Spleen (tissue), 11 donors: ENCODE results near the gene COLGALT1. TPM values are rescaled to one million over a fixed set of nuclear protein-coding genes. Genes with fewer than 3 reads are reported as not detected.

Experiments
- DNase-seq: peaks from one replicate; pipeline ENCODE4 v3.0.0-alpha.2; 2020
- H3K27ac ChIP-seq, 8 donors: fragments of 200-600 bp; sonication (generic) in 7 of 8; 1 replicate in 4 of 8; 2 replicates in 4 of 8; pipeline versions ENCODE4 v1.5.0 to v1.8.0; 2016 to 2021; ENCODE audit warnings: inconsistent platforms in 4 of 8, mild to moderate bottlenecking in 4 of 8, moderate library complexity in 1 of 8
- H3K27me3 ChIP-seq, 7 donors: fragments of 200-600 bp; sonication (generic) in 6 of 7; replicated peaks in 1 of 7; 1 replicate in 4 of 7; 2 replicates in 3 of 7; pipeline versions ENCODE4 v1.5.0 to v1.8.0; 2016 to 2021; ENCODE audit warnings: inconsistent platforms in 3 of 7, mild to moderate bottlenecking in 1 of 7
- H3K36me3 ChIP-seq, 6 donors: fragments of 200-600 bp; sonication (generic) in 5 of 6; 1 replicate in 4 of 6; 2 replicates in 2 of 6; pipeline versions ENCODE4 v1.5.0 to v1.8.0; 2016 to 2021; ENCODE audit warnings: inconsistent platforms in 2 of 6
- H3K4me1 ChIP-seq, 6 donors: fragments of 200-600 bp; sonication (generic) in 5 of 6; 1 replicate in 3 of 6; 2 replicates in 3 of 6; pipeline versions ENCODE4 v1.5.0 to v1.8.0; 2016 to 2021; ENCODE audit warnings: inconsistent platforms in 3 of 6
- H3K4me3 ChIP-seq, 8 donors: fragments of 200-600 bp; sonication (generic) in 7 of 8; 1 replicate in 4 of 8; 2 replicates in 4 of 8; pipeline versions ENCODE4 v1.5.0 to v1.8.0; 2016 to 2021; ENCODE audit warnings: inconsistent platforms in 4 of 8, mild to moderate bottlenecking in 4 of 8, moderate library complexity in 2 of 8
- H3K9me3 ChIP-seq, 8 donors: fragments of 200-600 bp; sonication (generic) in 7 of 8; 1 replicate in 4 of 8; 2 replicates in 4 of 8; pipeline versions ENCODE4 v1.5.0 to v1.8.0; 2016 to 2021; ENCODE audit warnings: inconsistent platforms in 4 of 8
- CTCF ChIP-seq, 11 experiments: fragments of 200-600 bp in 7 of 11; fragments of 450-650 bp in 4 of 11; sonication (generic) in 4 of 11; IDR thresholded peaks in 8 of 11; conservative IDR thresholded peaks in 3 of 11; 1 replicate in 7 of 11; 2 replicates in 4 of 11; pipeline versions ENCODE4 v1.4.0 to v1.8.0; 2016 to 2021; ENCODE audit warnings: antibody characterized with exemption in 11 of 11, inconsistent platforms in 4 of 11, mild to moderate bottlenecking in 1 of 11
- POLR2A ChIP-seq, 3 donors: fragments of 450-650 bp; IDR thresholded peaks; one replicate each; pipeline ENCODE4 v1.5.1; 2017; ENCODE audit warnings: antibody characterized with exemption in 3 of 3, mild to moderate bottlenecking in 1 of 3
- POLR2AphosphoS5 ChIP-seq, 3 donors: sonication (generic); formaldehyde crosslinking; IDR thresholded peaks; one replicate each; pipeline ENCODE4 v1.5.1; 2017; ENCODE audit warnings: antibody characterized with exemption in 3 of 3
- WGBS, 5 donors: extraction: QIAGEN DNeasy Blood & Tissue Kit in 3 of 5; methylation state at CpG; one replicate each; pipeline versions ENCODE4 v1.1.5 to v1.1.7; 2013 to 2018; 5-methylcytosine and 5-hydroxymethylcytosine counted together
- intact Hi-C: fragments of 100-400 bp; cut with DNase I; formaldehyde crosslinking; loops from one replicate; pipeline ENCODE4 v1.15.0; 2023; ENCODE audit warnings: low total_unique reads
- polyA plus RNA-seq, 3 donors: library from polyadenylated mRNA; stranded (reverse); fragments of 200-250 nt; gene quantifications; one replicate each; pipeline ENCODE4 v1.2.1, GENCODE V29; 2013
- total RNA-seq, 7 donors: library from RNA; depleted of rRNA in 3 of 7; stranded (reverse); fragments of >200 nt in 3 of 7; fragmentation: NEBNext Ultra II Directional in 4 of 7; extraction: Animal tissue kit (Norgen Biotek cat#: 25700) in 4 of 7; gene quantifications; one replicate each; pipeline versions ENCODE4 v1.1.0 to v1.2.1, GENCODE V29; 2016 to 2021
- donor health status: healthy with polysubstance abuse.
- donor health status: DM: no; HTN: no; CAD: no; lungs with moderate emphysema.
- donor health status: DM: no; HTN: no; CAD: no.
- donor health status: Bipolar disorder and iron deficiency.
- donor health status: healthy.
- donor health status: DM: no; HTN: no; CAD: no.
- donor health status: DM: yes; HTN: yes; CAD: no.

Gene COLGALT1
- total and polyA plus RNA-seq, 10 donors = 52.4 to 146 (median 92.0) TPM

DNA sequence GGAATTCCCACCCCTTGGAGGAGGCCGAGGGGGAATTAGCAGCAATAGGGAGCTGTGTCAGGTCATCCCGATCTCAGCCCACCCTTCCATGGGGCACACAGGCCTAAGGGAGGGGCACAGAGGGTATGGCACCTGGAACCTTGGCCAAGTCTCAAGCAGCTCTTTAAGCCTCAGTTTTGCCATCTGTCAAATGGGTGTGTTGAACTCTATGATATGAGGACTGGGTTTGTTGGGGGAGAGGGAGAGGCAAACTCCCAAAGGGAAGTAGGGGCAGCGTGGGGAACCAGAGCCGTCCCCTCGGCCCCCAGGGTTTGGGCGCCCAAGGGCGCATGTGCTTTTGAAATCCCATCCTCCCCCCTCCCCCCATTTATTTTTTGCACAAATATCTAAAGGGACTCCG lies 49.7 kb downstream of the COLGALT1 start:
- DNase-seq = no peak
- WGBS, 5 donors = 77 to 92% (median 88%) methylated on average over 7 to 8 of the region's 8 CpGs
- intact Hi-C loops = no loop called here

GRCh38 chr19:17605761-17606589 lies 50.5 kb downstream of the COLGALT1 start:
- intact Hi-C loops = no loop called here
- H3K27me3 ChIP-seq = peaks cover 0 to 47% (median 2%) of the 10 kb centered on the region in 7 donors
- H3K9me3 ChIP-seq = no peaks in the 10 kb centered on the region
- peak overlapping the region; percentile 18 to 72 (median 44) for H3K4me3 ChIP-seq
- no peaks in the 10 kb centered on the region for H3K36me3 ChIP-seq
- H3K4me1 ChIP-seq = peaks cover 0 to 39% (median 23%) of the 10 kb centered on the region in 6 donors
- TF ChIP-seq POLR2AphosphoS5 (IDR thresholded peaks at IDR 0.05) (peak; percentile 72 to 83 (median 79)), POLR2A (IDR thresholded peaks at IDR 0.05) (no peak), CTCF (IDR thresholded peaks at IDR 0.05 in 8 of 11, conservative IDR thresholded peaks at IDR 0.05 in 3 of 11) (peak in 9 of 11 experiments; percentile 40 to 74 (median 68))
- 2 to 5% (median 3%) methylated on average over 29 to 85 of the region's 85 CpGs for WGBS, 5 donors
- peak; percentile 94 for DNase-seq
- H3K27ac ChIP-seq = peak overlapping the region in 7 of 8 donors; percentile 62 to 84 (median 72)

More for the DNA sequence above, 49.7 kb downstream of the COLGALT1 start:
- no peak overlapping the region for H3K27ac ChIP-seq
- peaks cover 0 to 33% (median 17%) of the 10 kb centered on the region in 6 donors for H3K4me1 ChIP-seq
- no peaks in the 10 kb centered on the region for H3K9me3 ChIP-seq
- no peaks in the 10 kb centered on the region for H3K36me3 ChIP-seq
- H3K27me3 ChIP-seq = peaks cover 0 to 55% (median 2%) of the 10 kb centered on the region in 7 donors
- H3K4me3 ChIP-seq = peak overlapping the region in 2 of 8 donors; percentile 35 to 72
- no peak for TF ChIP-seq POLR2AphosphoS5 (IDR thresholded peaks at IDR 0.05)

DNA sequence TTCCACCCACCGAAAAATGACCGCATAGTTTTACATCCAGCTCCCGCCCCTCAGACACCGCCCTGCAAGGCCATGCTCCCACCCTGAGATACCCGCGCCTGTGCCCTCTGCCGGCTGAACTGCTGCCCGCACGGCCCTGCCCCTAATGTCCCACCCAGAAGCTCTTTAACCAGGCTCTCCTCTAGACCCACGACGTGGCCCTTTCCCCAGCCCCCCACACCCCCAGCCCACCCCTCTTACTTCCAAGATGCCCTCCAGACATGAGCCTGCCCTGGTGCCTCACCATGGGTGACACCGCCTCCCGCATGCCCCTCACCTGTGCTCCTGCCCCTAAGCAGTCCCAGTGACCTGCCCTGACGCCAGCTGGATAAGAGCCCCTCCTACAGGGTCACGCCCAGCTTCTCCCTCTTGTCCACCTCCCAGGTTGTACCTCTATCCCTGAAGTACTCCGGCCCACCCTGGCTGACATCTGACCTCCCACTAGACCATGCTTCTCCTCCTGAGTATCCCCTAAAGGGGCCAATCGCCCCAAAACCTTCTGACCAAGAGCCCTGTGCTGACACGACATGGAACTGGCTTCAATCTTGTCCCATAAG lies 51.2 kb downstream of the COLGALT1 start:
- Histone ChIP-seq H3K9me3 (no peaks in the 10 kb centered on the region), H3K27ac (peak overlapping the region in 7 of 8 donors; percentile 62 to 84 (median 72)), H3K36me3 (no peaks in the 10 kb centered on the region), H3K4me3 (peak overlapping the region in 7 of 8 donors; percentile 20 to 72 (median 47)), H3K27me3 (peaks cover 0 to 40% (median 2%) of the 10 kb centered on the region in 7 donors), H3K4me1 (peaks cover 0 to 41% (median 25%) of the 10 kb centered on the region in 6 donors)
- DNase-seq = no peak
- 23 to 27% (median 24%) methylated on average over 18 of the region's 18 CpGs for WGBS, 5 donors
- no peak for TF ChIP-seq POLR2AphosphoS5 (IDR thresholded peaks at IDR 0.05)
- no peak for TF ChIP-seq POLR2A (IDR thresholded peaks at IDR 0.05)
- TF ChIP-seq CTCF (IDR thresholded peaks at IDR 0.05 in 8 of 11, conservative IDR thresholded peaks at IDR 0.05 in 3 of 11) = no peak
- intact Hi-C loops = no loop called here

DNA sequence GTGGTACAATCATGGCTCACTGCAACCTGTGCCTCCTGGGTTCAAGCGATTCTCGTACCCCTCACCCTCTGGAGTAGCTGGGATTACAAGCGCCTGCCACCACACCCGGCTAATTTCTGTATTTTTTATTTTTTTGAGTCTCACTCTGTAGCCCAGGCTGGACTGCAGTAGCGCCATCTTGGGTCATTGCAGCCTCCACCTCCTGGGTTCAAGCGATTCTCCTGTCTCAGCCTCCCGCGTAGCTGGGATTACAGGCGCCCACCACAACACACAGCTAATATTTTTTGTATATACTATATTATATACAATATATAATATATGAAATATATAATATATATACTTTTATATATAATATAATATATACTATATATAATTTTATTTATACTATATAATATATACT lies 52.5 kb downstream of the COLGALT1 start:
- H3K9me3 ChIP-seq = no peaks in the 10 kb centered on the region
- no peak overlapping the region for H3K27ac ChIP-seq
- H3K36me3 ChIP-seq = no peaks in the 10 kb centered on the region
- intact Hi-C loops = no loop called here
- no peak for TF ChIP-seq POLR2A (IDR thresholded peaks at IDR 0.05)
- TF ChIP-seq CTCF (IDR thresholded peaks at IDR 0.05 in 8 of 11, conservative IDR thresholded peaks at IDR 0.05 in 3 of 11) = no peak
- TF ChIP-seq POLR2AphosphoS5 (IDR thresholded peaks at IDR 0.05) = no peak
- DNase-seq = no peak
- peaks cover 0 to 27% (median 0%) of the 10 kb centered on the region in 7 donors for H3K27me3 ChIP-seq
- H3K4me1 ChIP-seq = peaks cover 0 to 37% (median 25%) of the 10 kb centered on the region in 6 donors
- 93 to 98% (median 96%) methylated on average over 9 of the region's 9 CpGs for WGBS, 5 donors
- H3K4me3 ChIP-seq = no peak overlapping the region
